ENCODE data around the gene STT3A.

- TF ChIP-seq CTCF (conservative IDR thresholded peaks at IDR 0.05; ENCODE audit: low read length) = no peak
- no peak for TF ChIP-seq EZH2phosphoT487 (IDR thresholded peaks at IDR 0.05; ENCODE audit: borderline replicate concordance, low read depth, low read length)
Measured at GRCh38 chr11:125551835-125552342, 40.8 kb upstream of the STT3A start.
